Glutamatergic neuron (in vitro differentiated cells): Measurements from ENCODE around the gene SREK1IP1. TPM values are rescaled to one million over a fixed set of nuclear protein-coding genes. Genes with fewer than 3 reads are reported as not detected.

Source experiments
- DNase-seq: peaks from one replicate; pipeline ENCODE4 v3.0.0; 2022
- H3K27ac Mint-ChIP-seq: one replicate; pipeline ENCODE4 v1.8.0; 2020; ENCODE audit warnings: mild to moderate bottlenecking, mixed read lengths, inconsistent platforms; ENCODE audit not compliant: unreplicated experiment
- H3K27me3 Mint-ChIP-seq: one replicate; pipeline ENCODE4 v1.8.0; 2020; ENCODE audit warnings: mild to moderate bottlenecking, moderate library complexity, mixed read lengths, inconsistent platforms; ENCODE audit not compliant: unreplicated experiment
- H3K36me3 Mint-ChIP-seq: one replicate; pipeline ENCODE4 v1.8.0; 2020; ENCODE audit warnings: mild to moderate bottlenecking, mixed read lengths, inconsistent platforms; ENCODE audit not compliant: unreplicated experiment
- H3K4me1 Mint-ChIP-seq: one replicate; pipeline ENCODE4 v1.8.0; 2020; ENCODE audit warnings: mild to moderate bottlenecking, low read depth, mixed read lengths, inconsistent platforms; ENCODE audit not compliant: unreplicated experiment
- H3K4me3 Mint-ChIP-seq: one replicate; pipeline ENCODE4 v1.8.0; 2020; ENCODE audit warnings: mild to moderate bottlenecking, mixed read lengths, inconsistent platforms; ENCODE audit not compliant: unreplicated experiment
- H3K9me3 Mint-ChIP-seq: one replicate; pipeline ENCODE4 v1.8.0; 2020; ENCODE audit warnings: mild to moderate bottlenecking, moderate library complexity, mixed read lengths, inconsistent platforms; ENCODE audit not compliant: unreplicated experiment
- long read RNA-seq: library from polyadenylated mRNA; unstranded; transcript quantifications from one replicate; pipeline ENCODE4 v2.0.0, GENCODE V29; 2020; ENCODE audit not compliant: unreplicated experiment
- total RNA-seq: library from RNA; stranded (reverse); fragmentation: NEBNext Ultra II Directional; extraction: Animal tissue kit (Norgen Biotek cat#: 25700); gene quantifications from one replicate; pipeline ENCODE4 v1.2.1, GENCODE V29; 2021; ENCODE audit not compliant: unreplicated experiment
- TF ChIP-seq, protein P1 (sequence below): fragments of 200-600 bp; sonication (generic); IDR thresholded peaks from one replicate; pipeline ENCODE4 v1.5.0; 2021; ENCODE audit not compliant: partially characterized antibody, unreplicated experiment

SREK1IP1 gene
- 18.2 TPM for total RNA-seq
- long read RNA-seq, full-length matches to known transcripts = 11 of 22 reads
- long read RNA-seq, partial matches to known transcripts = 9 of 22 reads
- long read RNA-seq, other reads (novel, unspliced or antisense) = 2 of 22 reads

DNA sequence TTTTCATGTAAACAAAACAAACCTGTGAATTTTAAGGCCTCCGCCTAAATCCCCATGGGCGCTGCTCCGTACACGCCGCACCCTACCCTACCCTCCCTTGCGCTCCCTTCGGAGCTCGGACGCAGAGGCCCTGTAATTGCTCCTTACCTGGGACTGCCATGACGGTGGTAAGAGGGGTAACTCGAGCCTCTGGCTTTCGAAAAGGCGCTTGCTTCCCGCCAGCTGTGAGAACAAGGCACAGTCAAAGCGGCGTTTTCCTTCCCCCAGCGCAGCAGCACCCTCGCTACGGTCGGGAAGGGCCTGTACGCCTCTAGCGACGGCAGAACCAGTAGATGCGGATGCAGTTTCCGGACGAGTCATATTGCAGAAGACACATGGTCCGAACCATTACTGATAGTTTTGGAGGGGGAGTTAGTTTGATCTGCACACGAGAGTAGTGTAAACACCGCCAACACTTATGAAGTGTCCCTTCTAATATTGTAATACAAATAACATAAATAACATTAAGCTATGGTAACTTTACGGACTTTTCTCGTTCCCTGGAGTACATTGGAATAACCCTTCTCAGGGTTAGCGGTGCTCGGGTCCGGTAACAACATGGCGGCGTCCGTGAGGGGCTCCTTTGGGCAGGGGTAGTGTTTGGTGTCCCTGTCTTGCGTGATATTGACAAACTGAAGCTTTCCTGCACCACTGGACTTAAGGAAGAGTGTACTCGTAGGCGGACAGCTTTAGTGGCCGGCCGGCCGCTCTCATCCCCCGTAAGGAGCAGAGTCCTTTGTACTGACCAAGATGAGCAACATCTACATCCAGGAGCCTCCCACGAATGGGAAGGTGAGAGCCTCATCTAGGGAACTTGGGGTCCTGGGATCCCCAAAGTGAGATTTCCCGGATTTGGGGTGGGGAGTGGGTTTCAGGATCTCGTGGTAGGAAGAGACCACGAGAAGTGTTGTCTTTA, at the start of gene SREK1IP1, which contains the start of gene CWC27:
Gene SREK1IP1 (minus strand): TSS at position 334 of the 955 bp plus-strand sequence. CDS start 174 bp downstream, at position 160.
Gene CWC27 (plus strand): TSS at position 573 of the 955 bp plus-strand sequence. CDS start 217 bp downstream, at position 790.
- peaks cover 5% of the 10 kb centered on the region for H3K9me3 Mint-ChIP-seq
- TF ChIP-seq, protein P1, sequence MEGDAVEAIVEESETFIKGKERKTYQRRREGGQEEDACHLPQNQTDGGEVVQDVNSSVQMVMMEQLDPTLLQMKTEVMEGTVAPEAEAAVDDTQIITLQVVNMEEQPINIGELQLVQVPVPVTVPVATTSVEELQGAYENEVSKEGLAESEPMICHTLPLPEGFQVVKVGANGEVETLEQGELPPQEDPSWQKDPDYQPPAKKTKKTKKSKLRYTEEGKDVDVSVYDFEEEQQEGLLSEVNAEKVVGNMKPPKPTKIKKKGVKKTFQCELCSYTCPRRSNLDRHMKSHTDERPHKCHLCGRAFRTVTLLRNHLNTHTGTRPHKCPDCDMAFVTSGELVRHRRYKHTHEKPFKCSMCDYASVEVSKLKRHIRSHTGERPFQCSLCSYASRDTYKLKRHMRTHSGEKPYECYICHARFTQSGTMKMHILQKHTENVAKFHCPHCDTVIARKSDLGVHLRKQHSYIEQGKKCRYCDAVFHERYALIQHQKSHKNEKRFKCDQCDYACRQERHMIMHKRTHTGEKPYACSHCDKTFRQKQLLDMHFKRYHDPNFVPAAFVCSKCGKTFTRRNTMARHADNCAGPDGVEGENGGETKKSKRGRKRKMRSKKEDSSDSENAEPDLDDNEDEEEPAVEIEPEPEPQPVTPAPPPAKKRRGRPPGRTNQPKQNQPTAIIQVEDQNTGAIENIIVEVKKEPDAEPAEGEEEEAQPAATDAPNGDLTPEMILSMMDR = no peak
- peak; percentile 86 for DNase-seq
- peak within 1 kb of the TSS; percentile 99 for H3K27ac Mint-ChIP-seq
- H3K4me1 Mint-ChIP-seq = peaks cover 14% of the 10 kb centered on the region
- no peaks in the 10 kb centered on the region for H3K27me3 Mint-ChIP-seq
- peak within 1 kb of the TSS; percentile 99 for H3K4me3 Mint-ChIP-seq
- H3K36me3 Mint-ChIP-seq = no peaks in the 10 kb centered on the region

- no peak overlapping the region for H3K4me3 Mint-ChIP-seq
- no peak for DNase-seq
- H3K4me1 Mint-ChIP-seq = no peaks in the 10 kb centered on the region
- TF ChIP-seq, protein P1 = no peak
- H3K27me3 Mint-ChIP-seq = no peaks in the 10 kb centered on the region
- H3K36me3 Mint-ChIP-seq = no peaks in the 10 kb centered on the region
- H3K9me3 Mint-ChIP-seq = no peaks in the 10 kb centered on the region
- no peak overlapping the region for H3K27ac Mint-ChIP-seq
Observed at GRCh38 chr5:64818245-64818644, 49.8 kb upstream of the SREK1IP1 start.

DNA sequence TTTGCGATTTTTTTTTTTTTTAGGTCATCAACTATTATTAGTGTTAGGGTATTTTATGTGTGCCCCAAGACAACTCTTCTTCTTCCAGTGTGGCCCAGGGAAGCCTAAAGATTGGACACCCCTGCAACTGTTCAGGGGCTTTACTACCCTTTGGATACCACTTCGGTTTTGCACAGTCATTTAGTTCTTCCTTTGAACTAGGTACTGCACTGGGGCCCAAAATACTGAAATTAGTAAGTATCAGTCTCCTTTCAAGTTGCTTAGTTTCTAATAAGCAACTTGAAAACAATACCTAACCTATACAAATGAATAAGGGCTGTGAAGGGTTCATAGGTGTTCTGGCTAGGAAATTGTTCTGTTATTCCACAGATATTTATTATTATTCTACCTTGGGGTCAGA, 45.6 kb upstream of the SREK1IP1 start:
- Mint-ChIP-seq H3K27ac (no peak overlapping the region), H3K4me3 (no peak overlapping the region)
- TF ChIP-seq, protein P1 = no peak

DNA sequence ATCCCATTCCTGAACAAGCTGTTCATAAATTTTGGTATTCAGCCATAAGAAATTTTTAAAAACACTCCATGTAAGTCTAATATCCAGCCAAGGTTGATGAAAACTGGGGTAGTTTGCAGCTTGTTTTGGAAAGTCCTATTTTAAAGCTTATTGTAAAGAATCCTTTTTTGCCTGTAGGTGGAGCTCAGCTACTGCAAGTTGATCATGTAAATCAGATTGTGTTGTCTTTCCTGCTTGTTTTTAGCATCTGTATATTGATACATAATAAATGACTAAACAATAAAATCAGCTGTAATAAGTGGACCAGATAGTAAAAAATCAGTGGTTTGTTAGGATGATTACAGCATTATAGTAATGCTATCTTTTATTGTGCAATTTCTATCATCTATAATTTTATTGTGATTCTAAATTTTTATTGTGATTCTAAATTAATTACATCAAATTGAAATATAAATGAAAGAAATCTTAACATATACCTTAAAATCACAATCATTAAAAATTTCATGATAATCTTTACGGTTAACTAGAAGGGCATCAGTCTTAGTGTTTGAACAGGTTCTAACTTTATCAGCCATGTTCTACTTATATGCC, 42.7 kb upstream of the SREK1IP1 start:
- no peak for DNase-seq
- no peak overlapping the region for H3K27ac Mint-ChIP-seq
- H3K4me1 Mint-ChIP-seq = no peaks in the 10 kb centered on the region
- H3K36me3 Mint-ChIP-seq = no peaks in the 10 kb centered on the region
- no peak overlapping the region for H3K4me3 Mint-ChIP-seq
- H3K9me3 Mint-ChIP-seq = no peaks in the 10 kb centered on the region
- H3K27me3 Mint-ChIP-seq = no peaks in the 10 kb centered on the region
- TF ChIP-seq, protein P1 = peak; percentile 65

More for the DNA sequence above, 45.6 kb upstream of the SREK1IP1 start:
- no peak for DNase-seq
- H3K27me3 Mint-ChIP-seq = no peaks in the 10 kb centered on the region
- H3K4me1 Mint-ChIP-seq = no peaks in the 10 kb centered on the region
- H3K9me3 Mint-ChIP-seq = no peaks in the 10 kb centered on the region
- no peaks in the 10 kb centered on the region for H3K36me3 Mint-ChIP-seq
